HG03460 (cell line): ENCODE measurements around the gene KLHL40.

ENCODE experiments used
- ATAC-seq: cut with Tn5 transposase; IDR thresholded peaks from one replicate; pipeline ENCODE4 v1.9.1; 2021; ENCODE audit not compliant: unreplicated experiment

Gene KLHL40

GRCh38 chr3:42688016-42688415 is 2.7 kb downstream of the KLHL40 start:
- no peak for ATAC-seq

- no peak for ATAC-seq
These were observed 3.4 kb downstream of the KLHL40 start for GRCh38 chr3:42688487-42689420.

GRCh38 chr3:42689421-42690014 is 4.2 kb downstream of the KLHL40 start:
- ATAC-seq: no peak

GRCh38 chr3:42690191-42690590 is 4.9 kb downstream of the KLHL40 start:
- ATAC-seq: no peak

GRCh38 chr3:42690766-42691680 is 5.7 kb downstream of the KLHL40 start:
- ATAC-seq: no peak

- no peak for ATAC-seq
These were observed 6.7 kb downstream of the KLHL40 start for GRCh38 chr3:42691816-42692666.

GRCh38 chr3:42692667-42693529 is 7.6 kb downstream of the KLHL40 start:
- ATAC-seq: no peak

GRCh38 chr3:42693530-42693930 is 8.2 kb downstream of the KLHL40 start:
- no peak for ATAC-seq

- ATAC-seq: no peak
These were observed 9.0 kb downstream of the KLHL40 start for GRCh38 chr3:42694366-42694765.

- no peak for ATAC-seq
These were observed 11.3 kb downstream of the KLHL40 start for GRCh38 chr3:42696356-42697288.

GRCh38 chr3:42697289-42698051 is 12.1 kb downstream of the KLHL40 start:
- ATAC-seq: no peak

GRCh38 chr3:42698216-42698910 is 13.0 kb downstream of the KLHL40 start:
- ATAC-seq: no peak

- no peak for ATAC-seq
These were observed 13.5 kb downstream of the KLHL40 start for GRCh38 chr3:42698911-42699230.

- no peak for ATAC-seq
These were observed 14.2 kb downstream of the KLHL40 start for GRCh38 chr3:42699511-42699971.

GRCh38 chr3:42700366-42701288 is 15.3 kb downstream of the KLHL40 start:
- no peak for ATAC-seq
